Measurements from ENCODE around the gene TNFSF10. TPM values are rescaled to one million over a fixed set of nuclear protein-coding genes. Genes with fewer than 3 reads are reported as not detected.
A peak's percentile ranks its signal among the peaks of the same experiment; 100 is the strongest.

The TNFSF10 gene
- total RNA-seq, 2 experiments from 2014 or later = 83.8 to 97.9 TPM

GRCh38 chr3:172541945-172542488 is 18.8 kb upstream of the TNFSF10 start:
- Mint-ChIP-seq H3K27me3 (no peaks in the 10 kb centered on the region), H3K9me3 (peaks cover 15% of the 10 kb centered on the region), H3K36me3 (ENCODE audit: low read depth) (peaks cover 19% of the 10 kb centered on the region), H3K4me3 (no peak overlapping the region), H3K4me1 (peaks cover 57% of the 10 kb centered on the region), H3K27ac (no peak overlapping the region)
- POLR2A ChIA-PET = no interaction called here
- CTCF ChIA-PET = interaction anchor here (0.9 to 4.1 kb wide), 7 partner anchors 8 to 54 kb away, joined by 3 to 20 read pairs (median 4); no protein-coding TSS in a partner anchor
- no peak for DNase-seq

GRCh38 chr3:172540049-172540448 is 16.8 kb upstream of the TNFSF10 start:
- no peak overlapping the region for H3K27ac Mint-ChIP-seq
- no peak overlapping the region for H3K4me3 Mint-ChIP-seq
- POLR2A ChIA-PET = interaction anchor here (1.3 kb wide), 1 partner anchor 17 kb away, joined by 4 read pairs; the partner anchor contains the start of gene TNFSF10
- DNase-seq = no peak
- peaks cover 30% of the 10 kb centered on the region for H3K36me3 Mint-ChIP-seq (ENCODE audit: low read depth)
- H3K9me3 Mint-ChIP-seq = peaks cover 20% of the 10 kb centered on the region
- CTCF ChIA-PET = interaction anchor here (0.6 to 4.1 kb wide), 7 partner anchors 9 to 704 kb away, joined by 3 to 20 read pairs (median 5); no protein-coding TSS in a partner anchor
- no peaks in the 10 kb centered on the region for H3K27me3 Mint-ChIP-seq
- peaks cover 61% of the 10 kb centered on the region for H3K4me1 Mint-ChIP-seq

DNA sequence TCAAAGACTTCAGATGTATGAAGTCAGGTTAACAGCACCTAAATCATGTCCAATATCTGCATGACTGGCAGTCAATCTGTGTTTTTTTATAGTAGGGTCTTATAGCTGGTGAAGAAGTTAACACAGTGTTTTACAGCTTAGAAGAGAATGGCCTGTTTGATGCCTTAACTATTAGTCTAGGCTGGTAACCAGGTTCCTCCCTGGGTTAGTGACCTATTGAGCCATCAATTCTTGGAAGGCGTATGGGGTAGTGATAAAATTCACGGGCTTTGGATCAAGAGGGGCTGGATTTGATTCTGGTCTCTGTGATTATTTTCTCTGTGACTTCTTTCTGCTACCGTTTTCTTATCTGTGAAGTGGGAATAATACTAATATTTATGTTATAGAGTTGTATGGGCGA is 16.0 kb upstream of the TNFSF10 start:
- no peaks in the 10 kb centered on the region for H3K27me3 Mint-ChIP-seq
- POLR2A ChIA-PET = no interaction called here

DNA sequence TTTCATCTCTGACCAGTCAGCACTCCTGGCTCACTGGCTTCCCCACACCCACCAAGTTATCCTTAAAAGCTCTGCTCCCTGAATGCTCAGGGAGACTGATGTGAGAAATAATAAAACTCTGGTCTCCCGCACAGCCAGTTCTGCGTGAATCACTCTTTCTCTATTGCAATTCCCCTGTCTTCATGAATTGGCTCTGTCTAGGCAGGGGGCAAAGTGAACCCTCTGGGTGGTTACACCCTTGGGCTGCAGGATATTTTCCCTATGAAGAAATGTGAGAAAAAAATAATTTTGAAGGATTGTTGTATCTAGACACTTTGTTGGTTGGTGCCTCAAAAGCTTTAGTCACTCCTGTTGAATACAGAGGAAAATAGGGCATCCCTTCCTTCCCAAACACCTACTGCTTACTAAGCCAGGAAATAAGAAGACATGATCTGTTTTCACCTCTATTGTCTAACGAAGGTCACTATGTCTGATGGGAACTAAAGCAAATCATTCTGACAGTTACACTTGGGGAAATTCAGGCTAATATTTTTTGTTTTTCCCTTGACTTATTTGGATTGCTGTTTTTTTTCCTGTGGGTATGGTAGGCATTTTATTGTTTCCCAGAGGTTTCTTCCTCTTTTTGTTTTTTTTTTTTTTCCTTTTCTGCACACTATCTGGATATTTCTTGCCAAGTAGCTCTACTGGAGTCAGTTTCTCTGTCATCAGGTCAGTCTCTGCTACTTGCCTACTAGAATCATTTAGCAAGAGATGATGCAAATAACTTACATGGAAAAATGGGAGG is 15.3 kb upstream of the TNFSF10 start:
- no peak for DNase-seq
- ChIA-PET CTCF (interaction anchor here (0.7 to 2.0 kb wide), 5 partner anchors 9 to 16 kb away, joined by 3 to 11 read pairs (median 4); partner anchors contain the start of gene TNFSF10), POLR2A (no interaction called here)
- Mint-ChIP-seq H3K36me3 (ENCODE audit: low read depth) (peaks cover 30% of the 10 kb centered on the region), H3K27ac (peak overlapping the region; percentile 90), H3K4me1 (peaks cover 52% of the 10 kb centered on the region), H3K4me3 (no peak overlapping the region), H3K9me3 (peaks cover 20% of the 10 kb centered on the region), H3K27me3 (no peaks in the 10 kb centered on the region)

More for the DNA sequence above, 16.0 kb upstream of the TNFSF10 start:
- H3K9me3 Mint-ChIP-seq = peaks cover 20% of the 10 kb centered on the region
- CTCF ChIA-PET = interaction anchor here (0.7 to 2.0 kb wide), 4 partner anchors 9 to 16 kb away, joined by 3 to 11 read pairs (median 4); no protein-coding TSS in a partner anchor
- H3K4me3 Mint-ChIP-seq = no peak overlapping the region
- DNase-seq = no peak
- H3K36me3 Mint-ChIP-seq (ENCODE audit: low read depth) = peaks cover 30% of the 10 kb centered on the region
- peaks cover 56% of the 10 kb centered on the region for H3K4me1 Mint-ChIP-seq
- no peak overlapping the region for H3K27ac Mint-ChIP-seq

DNA sequence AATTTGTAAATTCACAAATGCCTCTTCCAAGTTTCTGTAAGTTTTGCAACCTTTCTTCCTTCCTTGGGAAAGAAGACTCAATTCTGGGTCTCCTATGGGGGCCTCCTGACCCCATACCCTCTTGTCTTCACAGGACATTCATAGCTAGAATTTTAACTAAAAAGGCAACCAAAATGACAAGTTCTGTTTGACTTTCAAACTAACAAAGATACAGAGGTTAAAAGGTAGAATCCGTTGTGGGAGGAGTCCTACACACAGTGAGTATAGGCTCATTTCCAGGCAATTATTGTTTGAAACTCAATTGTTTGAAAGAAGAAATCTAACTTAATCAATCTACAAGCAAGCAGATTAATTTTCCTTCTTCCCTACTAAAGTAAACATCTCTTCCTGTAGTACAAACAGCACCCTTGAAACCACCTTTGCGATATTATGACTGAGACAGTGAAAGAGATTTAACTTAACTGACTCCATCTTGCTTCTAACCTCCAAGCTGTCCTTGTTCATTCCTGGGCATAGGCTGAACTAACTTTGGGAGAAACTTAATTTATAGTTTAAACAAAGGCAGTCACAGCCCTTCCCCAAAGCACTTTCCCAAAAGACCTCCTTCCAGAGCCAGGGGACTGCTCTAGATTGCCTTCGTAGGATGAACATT is 14.4 kb upstream of the TNFSF10 start:
- Mint-ChIP-seq H3K36me3 (ENCODE audit: low read depth) (peaks cover 30% of the 10 kb centered on the region), H3K9me3 (peaks cover 20% of the 10 kb centered on the region), H3K4me3 (no peak overlapping the region), H3K27ac (peak overlapping the region; percentile 90), H3K27me3 (no peaks in the 10 kb centered on the region), H3K4me1 (peaks cover 52% of the 10 kb centered on the region)
- CTCF ChIA-PET = interaction anchor here (1.0 to 1.3 kb wide), 3 partner anchors 9 to 14 kb away, joined by 3 to 4 read pairs (median 3); partner anchors contain the start of gene TNFSF10
- POLR2A ChIA-PET = interaction anchor here (1.0 kb wide), 1 partner anchor 14 kb away, joined by 3 read pairs; the partner anchor contains the start of gene TNFSF10
- DNase-seq = no peak

- no peaks in the 10 kb centered on the region for H3K27me3 Mint-ChIP-seq
- CTCF ChIA-PET = interaction anchor here (1.0 to 1.5 kb wide), 3 partner anchors 8 to 59 kb away, joined by 3 to 4 read pairs (median 3); no protein-coding TSS in a partner anchor
- peak overlapping the region; percentile 90 for H3K27ac Mint-ChIP-seq
- POLR2A ChIA-PET = interaction anchor here (1.0 kb wide), 1 partner anchor 14 kb away, joined by 3 read pairs; the partner anchor contains the start of gene TNFSF10
- peak overlapping the region; percentile 5 for H3K4me3 Mint-ChIP-seq
- peaks cover 20% of the 10 kb centered on the region for H3K9me3 Mint-ChIP-seq
- DNase-seq = no peak
- peaks cover 32% of the 10 kb centered on the region for H3K36me3 Mint-ChIP-seq (ENCODE audit: low read depth)
- H3K4me1 Mint-ChIP-seq = peaks cover 57% of the 10 kb centered on the region
Observed at GRCh38 chr3:172536993-172537419, 13.8 kb upstream of the TNFSF10 start.

- peak overlapping the region; percentile 90 for H3K27ac Mint-ChIP-seq
- ChIA-PET POLR2A (interaction anchor here (1.0 kb wide), 1 partner anchor 13 kb away, joined by 3 read pairs; the partner anchor contains the start of gene TNFSF10), CTCF (interaction anchor here (1.0 to 1.5 kb wide), 3 partner anchors 8 to 60 kb away, joined by 3 to 4 read pairs (median 3); no protein-coding TSS in a partner anchor)
- peaks cover 32% of the 10 kb centered on the region for H3K36me3 Mint-ChIP-seq (ENCODE audit: low read depth)
- no peak for DNase-seq
- no peaks in the 10 kb centered on the region for H3K27me3 Mint-ChIP-seq
- H3K9me3 Mint-ChIP-seq = peaks cover 20% of the 10 kb centered on the region
- H3K4me3 Mint-ChIP-seq = no peak overlapping the region
- peaks cover 57% of the 10 kb centered on the region for H3K4me1 Mint-ChIP-seq
Observed at GRCh38 chr3:172536505-172536904, 13.3 kb upstream of the TNFSF10 start.

GRCh38 chr3:172530566-172530965 is 7.3 kb upstream of the TNFSF10 start:
- Mint-ChIP-seq H3K27me3 (no peaks in the 10 kb centered on the region), H3K27ac (peak overlapping the region; percentile 82), H3K4me3 (peak overlapping the region; percentile 8), H3K4me1 (peaks cover 45% of the 10 kb centered on the region), H3K36me3 (ENCODE audit: low read depth) (peaks cover 3% of the 10 kb centered on the region), H3K9me3 (no peaks in the 10 kb centered on the region)
- DNase-seq = peak; percentile 51
- ChIA-PET CTCF (interaction anchor here (0.6 to 4.1 kb wide), 20 partner anchors 8 to 991 kb away, joined by 3 to 28 read pairs (median 6); no protein-coding TSS in a partner anchor), POLR2A (interaction anchor here (0.5 to 2.1 kb wide), 8 partner anchors 10 to 1282 kb away, joined by 3 to 16 read pairs (median 4); no protein-coding TSS in a partner anchor)

GRCh38 chr3:172530101-172530561 is 6.9 kb upstream of the TNFSF10 start:
- no peaks in the 10 kb centered on the region for H3K9me3 Mint-ChIP-seq
- ChIA-PET CTCF (interaction anchor here (0.6 to 4.1 kb wide), 20 partner anchors 8 to 990 kb away, joined by 3 to 28 read pairs (median 6); no protein-coding TSS in a partner anchor), POLR2A (interaction anchor here (0.5 to 2.1 kb wide), 8 partner anchors 9 to 1281 kb away, joined by 3 to 16 read pairs (median 4); no protein-coding TSS in a partner anchor)
- peak overlapping the region; percentile 82 for H3K27ac Mint-ChIP-seq
- peaks cover 3% of the 10 kb centered on the region for H3K36me3 Mint-ChIP-seq (ENCODE audit: low read depth)
- H3K27me3 Mint-ChIP-seq = no peaks in the 10 kb centered on the region
- DNase-seq = peak; percentile 32
- H3K4me1 Mint-ChIP-seq = peaks cover 45% of the 10 kb centered on the region
- H3K4me3 Mint-ChIP-seq = peak overlapping the region; percentile 8

DNA sequence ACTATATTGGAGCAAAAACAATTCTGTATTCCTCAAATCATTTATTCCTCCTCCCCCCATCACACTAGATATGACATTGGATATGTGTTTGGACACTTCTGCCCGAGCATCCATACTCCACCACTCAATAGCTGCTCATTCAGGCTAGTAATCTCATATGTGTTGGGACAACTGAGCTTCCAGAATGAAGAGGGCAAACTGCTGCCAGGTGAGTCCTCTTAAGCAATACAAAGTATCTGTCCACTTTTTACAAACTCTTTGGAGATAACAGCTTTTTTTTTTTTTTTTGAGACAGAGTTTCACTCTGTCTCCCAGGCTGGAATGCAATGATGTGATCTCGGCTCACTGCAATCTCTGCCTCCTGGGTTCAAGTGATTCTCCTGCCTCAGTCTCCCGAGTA is 5.4 kb upstream of the TNFSF10 start:
- H3K27ac Mint-ChIP-seq = no peak overlapping the region
- no peaks in the 10 kb centered on the region for H3K9me3 Mint-ChIP-seq
- DNase-seq = no peak
- peaks cover 3% of the 10 kb centered on the region for H3K36me3 Mint-ChIP-seq (ENCODE audit: low read depth)
- ChIA-PET CTCF (interaction anchor here (1.1 to 4.1 kb wide), 6 partner anchors 8 to 67 kb away, joined by 3 to 28 read pairs (median 8); no protein-coding TSS in a partner anchor), POLR2A (no interaction called here)
- no peaks in the 10 kb centered on the region for H3K27me3 Mint-ChIP-seq
- no peak overlapping the region for H3K4me3 Mint-ChIP-seq
- peaks cover 59% of the 10 kb centered on the region for H3K4me1 Mint-ChIP-seq

GRCh38 chr3:172527306-172527705 is 4.1 kb upstream of the TNFSF10 start:
- H3K36me3 Mint-ChIP-seq (ENCODE audit: low read depth) = peaks cover 2% of the 10 kb centered on the region
- DNase-seq = no peak
- no peak overlapping the region for H3K27ac Mint-ChIP-seq
- no peak overlapping the region for H3K4me3 Mint-ChIP-seq
- POLR2A ChIA-PET = no interaction called here
- CTCF ChIA-PET = interaction anchor here (0.7 to 1.0 kb wide), 2 partner anchors 13 to 517 kb away, joined by 3 to 4 read pairs; no protein-coding TSS in a partner anchor
- no peaks in the 10 kb centered on the region for H3K27me3 Mint-ChIP-seq
- H3K9me3 Mint-ChIP-seq = no peaks in the 10 kb centered on the region
- H3K4me1 Mint-ChIP-seq = peaks cover 52% of the 10 kb centered on the region

- ChIA-PET POLR2A (interaction anchor here (0.6 kb wide), 1 partner anchor 20 kb away, joined by 3 read pairs; no protein-coding TSS in a partner anchor), CTCF (no interaction called here)
- no peaks in the 10 kb centered on the region for H3K27me3 Mint-ChIP-seq
- no peak overlapping the region for H3K27ac Mint-ChIP-seq
- H3K9me3 Mint-ChIP-seq = no peaks in the 10 kb centered on the region
- H3K36me3 Mint-ChIP-seq (ENCODE audit: low read depth) = peaks cover 20% of the 10 kb centered on the region
- H3K4me1 Mint-ChIP-seq = peaks cover 47% of the 10 kb centered on the region
- no peak overlapping the region for H3K4me3 Mint-ChIP-seq
- no peak for DNase-seq
Observed at GRCh38 chr3:172525116-172525613, 1.9 kb upstream of the TNFSF10 start.

Data from activated CD4-positive, alpha-beta T cell treated with anti-CD3 and anti-CD28 coated beads, Interleukin-2, amount 10 ng/mL, durations not matched to agents 7 days and 5 days (primary cell).